ENCODE data around the gene PHF12. TPM values are rescaled to one million over a fixed set of nuclear protein-coding genes. Genes with fewer than 3 reads are reported as not detected.

The PHF12 gene
- total and polyA plus RNA-seq, 2 of the 8 experiments (the other 6 are each of a cell fraction or from before 2014, with no cell fraction given): 38.8 to 65.7 TPM

DNA sequence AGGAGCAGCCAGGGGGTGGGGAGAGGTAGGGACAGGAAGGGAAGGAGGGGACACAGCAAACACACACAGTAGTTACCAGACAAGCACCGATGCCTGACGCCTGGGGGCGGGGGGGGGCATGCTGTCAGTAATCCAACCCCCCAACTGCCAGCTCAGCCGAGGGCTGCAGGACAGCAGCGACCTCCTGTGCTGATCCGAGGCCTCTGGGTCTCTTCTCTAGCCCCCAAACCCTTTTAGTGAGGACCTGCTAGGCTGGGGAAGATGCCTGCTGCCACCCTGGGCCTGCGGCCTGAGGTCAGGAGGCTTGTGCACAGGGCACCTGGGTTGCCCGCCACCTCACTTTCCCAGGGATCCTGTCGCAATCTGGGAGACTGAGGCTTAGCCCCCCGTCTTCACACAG is 65.4 kb downstream of the PHF12 start:
- no peak overlapping the region; the same call in 1 of the 2 replicates for H4K8ac ChIP-seq (ENCODE audit: extremely low read depth, insufficient read depth, low read length)
- no peak for DNase-seq (ENCODE audit: low read depth in 1 of 2, low spot score in 2 of 2)
- no peaks in the 10 kb centered on the region for H3K79me2 ChIP-seq (ENCODE audit: control insufficient read depth in 1 of 2, insufficient read depth in 2 of 2, low read length in 2 of 2)
- H4K5ac ChIP-seq (ENCODE audit: insufficient read length, low read depth, low read length): no peak overlapping the region
- no peaks in the 10 kb centered on the region for H3K23me2 ChIP-seq (ENCODE audit: low read depth, low read length)
- no peak overlapping the region for H2BK15ac ChIP-seq (ENCODE audit: low read length)
- no peak overlapping the region for H3K4me2 ChIP-seq (ENCODE audit: insufficient read depth in 1 of 2, low read depth in 2 of 2, low read length in 2 of 2)
- ChIA-PET CTCF (ENCODE audit: partially characterized antibody) (interaction anchor here (0.9 to 3.0 kb wide), 6 partner anchors 11 to 231 kb away, joined by 3 to 12 read pairs (median 6); no protein-coding TSS in a partner anchor), POLR2A (ENCODE audit: partially characterized antibody) (interaction anchor here (0.5 to 2.8 kb wide), 5 partner anchors 11 to 256 kb away, joined by 3 to 19 read pairs (median 5); partner anchors contain the start of gene FLOT2)
- no peaks in the 10 kb centered on the region for H3K27me3 ChIP-seq (replicated peaks in 1 of 4; ENCODE audit: control insufficient read depth in 3 of 4, extremely low read depth in 1 of 4, insufficient read depth in 3 of 4, low read length in 3 of 4)
- H2BK20ac ChIP-seq (ENCODE audit: low read length): no peak overlapping the region
- no peak for FAIRE-seq
- no peak overlapping the region for H3K4me3 ChIP-seq (ENCODE audit: extremely low read depth in 1 of 4, insufficient read depth in 2 of 4, low read depth in 3 of 4, low read length in 4 of 4)
- H3K4me1 ChIP-seq (replicated peaks in 1 of 4; ENCODE audit: control insufficient read depth in 3 of 4, insufficient read depth in 4 of 4, low read length in 3 of 4): peaks cover 0 to 3% (median under 1%) of the 10 kb centered on the region in 4 experiments; a peak in 3 of 7 replicates
- H2AK5ac ChIP-seq (ENCODE audit: low read depth, low read length): no peak overlapping the region
- no peak overlapping the region for H3K27ac ChIP-seq (ENCODE audit: low read depth, low read length)
- no peaks in the 10 kb centered on the region for H3K9me3 ChIP-seq (ENCODE audit: insufficient read depth in 2 of 2, low read depth in 1 of 2, low read length in 1 of 2)
- no peak overlapping the region for H3K23ac ChIP-seq (ENCODE audit: insufficient read length)
- H3K36me3 ChIP-seq (ENCODE audit: control insufficient read depth in 2 of 4, insufficient read depth in 4 of 4, low read length in 3 of 4): peaks cover 4 to 20% (median 17%) of the 10 kb centered on the region in 4 experiments; a peak in 5 of 8 replicates
- WGBS, 2 experiments (ENCODE audit: extremely low coverage in 1 of 2, insufficient coverage in 1 of 2, insufficient read length in 1 of 2, insufficient replicate concordance in 2 of 2, low coverage in 1 of 2, low lambda C conversion rate in 2 of 2, missing lambda C conversion rate in 1 of 2): 89% methylated on average over 4 of the region's 10 CpGs; no CpG with 5 or more reads in 1 of the 2 experiments
- H2BK120ac ChIP-seq (replicated peaks; ENCODE audit: low read depth, low read length): no peak overlapping the region
- H3K4ac ChIP-seq (replicated peaks; ENCODE audit: insufficient read length, low read depth, low read length): no peak overlapping the region
- H2BK12ac ChIP-seq (ENCODE audit: low read depth, low read length): no peak overlapping the region
- H3K56ac ChIP-seq (replicated peaks; ENCODE audit: insufficient read length, low read depth, low read length): no peak overlapping the region
- H2AFZ ChIP-seq (ENCODE audit: low read length): no peak overlapping the region
- peaks cover 3 to 6% of the 10 kb centered on the region in 2 experiments for H4K20me1 ChIP-seq (replicated peaks in 1 of 2; ENCODE audit: control insufficient read depth in 1 of 2, insufficient read depth in 2 of 2, low read length in 2 of 2)
- no peak overlapping the region for H3K14ac ChIP-seq (ENCODE audit: insufficient read length)
- H2BK5ac ChIP-seq (ENCODE audit: low read depth, low read length): no peak overlapping the region
- H3K18ac ChIP-seq (ENCODE audit: extremely low read depth, low read length): no peak overlapping the region
- H4K91ac ChIP-seq (replicated peaks; ENCODE audit: insufficient read length, low read length): no peak overlapping the region
- H3K9ac ChIP-seq (replicated peaks in 1 of 4; ENCODE audit: extremely low read depth in 1 of 4, low read depth in 3 of 4, low read length in 3 of 4): no peak overlapping the region
- H3K79me1 ChIP-seq (ENCODE audit: low read depth, low read length): no peaks in the 10 kb centered on the region; the same call in 1 of the 2 replicates
- TF ChIP-seq RAD21 (IDR thresholded peaks at IDR 0.05 in 1 of 2, conservative IDR thresholded peaks at IDR 0.05 in 1 of 2; ENCODE audit: low read depth in 2 of 2, low read length in 2 of 2) (no peak), SUZ12 (IDR thresholded peaks at IDR 0.05; ENCODE audit: low read length) (no peak), SIRT6 (IDR thresholded peaks at IDR 0.05; ENCODE audit: low read length) (no peak), POU5F1 (IDR thresholded peaks at IDR 0.05; ENCODE audit: low read depth, low read length) (no peak), CHD2 (IDR thresholded peaks at IDR 0.05; ENCODE audit: low read length) (no peak), BRCA1 (IDR thresholded peaks at IDR 0.05; ENCODE audit: low read depth, low read length) (no peak), ZNF274 (IDR thresholded peaks at IDR 0.05; ENCODE audit: borderline replicate concordance, extremely low read depth, low read length) (no peak), EZH2 (IDR thresholded peaks at IDR 0.05; ENCODE audit: low read depth, low read length, severe bottlenecking) (no peak), FOSL1 (IDR thresholded peaks at IDR 0.05; ENCODE audit: insufficient read depth, low read depth, low read length) (no peak), ASH2L (IDR thresholded peaks at IDR 0.05; ENCODE audit: low read length) (no peak), KDM1A (IDR thresholded peaks at IDR 0.05; ENCODE audit: borderline replicate concordance, low read length) (no peak), SRF (IDR thresholded peaks at IDR 0.05; ENCODE audit: low read depth, low read length) (no peak), TBP (IDR thresholded peaks at IDR 0.05; ENCODE audit: low read depth, low read length) (no peak), SIN3A (conservative IDR thresholded peaks at IDR 0.05 in 1 of 2, IDR thresholded peaks at IDR 0.05 in 1 of 2; ENCODE audit: low read depth in 1 of 2, low read length in 2 of 2) (no peak)
